Nephron (organoid): ENCODE results near the gene TTC9C.

ENCODE experiments used
- H3K27ac Mint-ChIP-seq, 3 experiments: 2 replicates each; pipeline ENCODE4 v1.8.0; 2020; ENCODE audit warnings: mixed read lengths in 3 of 3, mild to moderate bottlenecking in 2 of 3, moderate library complexity in 1 of 3
- H3K27me3 Mint-ChIP-seq: 2 replicates; pipeline ENCODE4 v1.8.0; 2021; ENCODE audit warnings: low read depth, mild to moderate bottlenecking, moderate library complexity, mixed read lengths
- H3K36me3 Mint-ChIP-seq: 2 replicates; pipeline ENCODE4 v1.8.0; 2020; ENCODE audit warnings: low read depth, mixed read lengths
- H3K4me1 Mint-ChIP-seq: 2 replicates; pipeline ENCODE4 v1.8.0; 2020; ENCODE audit warnings: mixed read lengths
- H3K4me3 Mint-ChIP-seq, 3 experiments: 2 replicates each; pipeline ENCODE4 v1.8.0; 2020; ENCODE audit warnings: mild to moderate bottlenecking in 3 of 3, mixed read lengths in 3 of 3, moderate library complexity in 2 of 3
- H3K9me3 Mint-ChIP-seq: 2 replicates; pipeline ENCODE4 v1.8.0; 2020; ENCODE audit warnings: mixed read lengths
- CTCF ChIP-seq, 3 experiments: fragments of 200-600 bp; sonication (generic); IDR thresholded peaks; one replicate each; pipeline ENCODE4 v1.5.0; 2021; ENCODE audit warnings: antibody characterized with exemption in 3 of 3; ENCODE audit not compliant: unreplicated experiment in 3 of 3

TTC9C gene

DNA sequence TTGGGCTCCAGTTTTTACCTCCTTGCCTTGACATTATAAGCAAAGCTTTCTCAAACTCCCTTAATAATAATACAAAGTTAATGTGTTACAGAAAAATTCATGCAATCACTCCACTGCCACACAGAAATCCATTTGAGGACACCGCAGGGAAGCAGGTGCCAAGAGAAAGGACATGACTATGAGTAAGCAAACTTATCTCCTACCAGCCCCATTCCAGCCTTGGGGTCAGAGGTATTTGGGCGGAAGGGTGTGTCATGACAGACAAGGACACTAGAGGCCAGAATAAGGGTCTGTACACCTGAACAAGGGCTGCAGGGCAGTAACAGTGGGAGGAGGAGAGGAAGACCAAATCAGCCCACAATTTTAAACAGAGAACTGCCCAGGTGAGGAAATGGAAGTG, 14.9 kb upstream of the TTC9C start:
- H3K9me3 Mint-ChIP-seq: no peaks in the 10 kb centered on the region
- H3K36me3 Mint-ChIP-seq: peaks cover 73% of the 10 kb centered on the region
- H3K27me3 Mint-ChIP-seq: no peaks in the 10 kb centered on the region
- H3K4me1 Mint-ChIP-seq: peaks cover 21% of the 10 kb centered on the region
- H3K4me3 Mint-ChIP-seq: no peak overlapping the region
- no peak for TF ChIP-seq CTCF (IDR thresholded peaks at IDR 0.05; ENCODE audit: unreplicated experiment in 3 of 3)
- H3K27ac Mint-ChIP-seq: peak overlapping the region; percentile 60 to 86 (median 80)

DNA sequence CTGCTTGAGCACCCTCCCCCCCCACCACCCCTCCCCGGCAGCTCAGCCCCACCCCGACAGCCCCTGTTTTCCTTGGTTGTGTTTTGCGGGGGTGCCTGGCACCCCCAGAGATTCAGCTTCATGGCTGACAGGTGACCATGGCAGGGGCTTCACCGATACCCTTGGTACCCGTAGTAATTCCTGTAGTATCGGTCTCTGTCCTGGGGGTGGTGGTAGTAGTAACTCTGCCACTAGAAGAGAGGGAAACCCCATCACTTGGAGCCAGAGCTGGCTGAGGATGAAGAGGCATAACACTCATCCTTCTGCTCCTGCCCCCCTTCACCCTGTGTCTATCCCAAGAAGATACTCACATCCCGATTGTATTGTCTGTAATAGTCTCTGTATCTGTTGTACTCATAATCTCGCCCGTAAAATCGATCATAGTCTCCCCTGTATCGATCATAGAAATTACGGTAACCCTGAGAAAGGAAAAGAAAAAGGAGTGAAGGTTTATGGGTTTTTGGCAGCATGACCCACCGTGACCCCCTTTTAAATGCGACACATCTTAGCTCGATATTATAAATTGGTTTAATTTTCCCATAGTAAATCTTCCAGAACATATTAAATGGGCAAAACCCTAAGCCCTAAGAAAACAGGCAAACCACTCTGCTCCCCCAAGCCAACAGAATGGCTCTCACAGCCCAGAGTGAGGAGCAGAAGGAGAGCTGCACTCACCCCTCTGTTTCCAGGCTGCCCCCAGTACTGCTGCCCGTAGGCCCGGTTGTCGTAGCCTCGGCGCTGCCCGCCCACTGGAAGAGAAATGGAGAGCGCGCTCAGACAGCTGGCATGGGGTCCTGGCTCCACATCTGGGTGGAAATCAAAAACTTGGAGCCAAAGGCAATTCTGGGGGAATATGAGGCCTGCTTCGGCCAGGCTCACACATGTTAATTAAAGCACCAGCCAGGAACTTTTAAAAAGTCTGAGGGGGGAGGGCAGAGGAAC, 12.8 kb upstream of the TTC9C start:
- no peak for TF ChIP-seq CTCF (IDR thresholded peaks at IDR 0.05; ENCODE audit: unreplicated experiment in 3 of 3)
- H3K4me3 Mint-ChIP-seq: no peak overlapping the region
- H3K27me3 Mint-ChIP-seq: no peaks in the 10 kb centered on the region
- H3K9me3 Mint-ChIP-seq: no peaks in the 10 kb centered on the region
- H3K27ac Mint-ChIP-seq: peak overlapping the region in 2 of 3 experiments; percentile 22 to 79
- H3K36me3 Mint-ChIP-seq: peaks cover 86% of the 10 kb centered on the region
- peaks cover 10% of the 10 kb centered on the region for H3K4me1 Mint-ChIP-seq

GRCh38 chr11:62716206-62716605, 12.1 kb upstream of the TTC9C start:
- Mint-ChIP-seq H3K9me3 (no peaks in the 10 kb centered on the region), H3K36me3 (peaks cover 86% of the 10 kb centered on the region)
- no peak for TF ChIP-seq CTCF (IDR thresholded peaks at IDR 0.05; ENCODE audit: unreplicated experiment in 3 of 3)

GRCh38 chr11:62716816-62717215, 11.5 kb upstream of the TTC9C start:
- Mint-ChIP-seq H3K27me3 (no peaks in the 10 kb centered on the region), H3K4me3 (no peak overlapping the region), H3K36me3 (peaks cover 89% of the 10 kb centered on the region), H3K4me1 (peaks cover 10% of the 10 kb centered on the region), H3K9me3 (no peaks in the 10 kb centered on the region), H3K27ac (no peak overlapping the region)
- no peak for TF ChIP-seq CTCF (IDR thresholded peaks at IDR 0.05; ENCODE audit: unreplicated experiment in 3 of 3)

More at GRCh38 chr11:62716206-62716605, 12.1 kb upstream of the TTC9C start:
- Mint-ChIP-seq H3K27me3 (no peaks in the 10 kb centered on the region), H3K27ac (peak overlapping the region in 1 of 3 experiments; percentile 58), H3K4me1 (peaks cover 10% of the 10 kb centered on the region), H3K4me3 (no peak overlapping the region)

- TF ChIP-seq CTCF (IDR thresholded peaks at IDR 0.05; ENCODE audit: unreplicated experiment in 3 of 3): no peak
- Mint-ChIP-seq H3K27ac (no peak overlapping the region), H3K9me3 (no peaks in the 10 kb centered on the region), H3K27me3 (no peaks in the 10 kb centered on the region), H3K4me1 (peaks cover 15% of the 10 kb centered on the region), H3K36me3 (peaks cover 92% of the 10 kb centered on the region), H3K4me3 (no peak overlapping the region)
Observed at GRCh38 chr11:62719302-62719978, 8.8 kb upstream of the TTC9C start.
